Measurements from ENCODE around the gene GAREM2. TPM values are rescaled to one million over a fixed set of nuclear protein-coding genes. Genes with fewer than 3 reads are reported as not detected.

The GAREM2 gene
- total and polyA plus RNA-seq, 4 donors = 0.08 to 0.28 (median 0.16) TPM

- 73% methylated on average over 12 of the region's 12 CpGs for WGBS
- no peaks in the 10 kb centered on the region for H3K4me1 ChIP-seq (ENCODE audit: control insufficient read depth in 4 of 4, insufficient read depth in 4 of 4, low read length in 3 of 4)
These were observed 33.4 kb upstream of the GAREM2 start for GRCh38 chr2:26139269-26140183.

DNA sequence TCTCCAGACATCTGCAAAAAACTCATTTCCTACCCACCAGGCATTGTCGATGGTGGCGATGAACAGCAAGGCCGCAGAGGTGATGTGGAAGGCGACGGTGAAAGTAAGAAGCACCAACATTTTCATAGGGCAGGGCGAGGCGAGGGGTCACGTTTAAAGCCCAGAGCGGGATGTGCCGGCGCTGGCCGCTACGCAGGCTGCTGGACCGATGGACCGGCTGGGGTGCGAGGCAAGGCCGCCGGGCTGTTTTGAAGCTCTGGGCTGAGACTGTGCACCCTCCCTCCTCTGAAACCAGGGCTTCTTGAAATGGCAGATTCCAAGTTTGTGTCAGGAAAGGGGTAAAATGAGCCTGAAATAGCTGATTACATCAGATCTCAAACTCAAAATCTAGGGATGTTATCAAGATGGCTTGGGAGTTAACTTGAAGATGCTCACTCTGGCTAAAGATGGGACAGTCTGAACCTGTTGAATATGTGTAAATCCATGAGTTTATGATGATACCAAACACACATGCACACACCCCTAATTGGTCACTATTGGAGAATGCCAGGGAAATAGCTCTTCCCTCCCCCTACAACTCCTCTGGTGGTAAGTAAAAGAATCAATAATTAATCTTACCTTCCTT lies 31.6 kb upstream of the GAREM2 start:
- Histone ChIP-seq H3K9ac (ENCODE audit: low read depth in 1 of 2, low read length in 2 of 2) (no peak overlapping the region), H3K36me3 (ENCODE audit: control insufficient read depth in 4 of 4, insufficient read depth in 3 of 4, low read depth in 1 of 4, low read length in 3 of 4) (peaks cover 0 to 2% (median 0%) of the 10 kb centered on the region in 4 donors), H3K4me3 (ENCODE audit: low read depth in 1 of 3, low read length in 3 of 3) (no peak overlapping the region), H3K27ac (ENCODE audit: low read depth in 1 of 2, low read length in 2 of 2) (no peak overlapping the region), H3K4me1 (ENCODE audit: control insufficient read depth in 4 of 4, insufficient read depth in 4 of 4, low read length in 3 of 4) (no peaks in the 10 kb centered on the region), H3K27me3 (ENCODE audit: control insufficient read depth in 4 of 4, insufficient read depth in 4 of 4, low read length in 3 of 4) (no peaks in the 10 kb centered on the region), H3K9me3 (ENCODE audit: control insufficient read depth in 4 of 4, low read length in 3 of 4) (no peaks in the 10 kb centered on the region)
- 93% methylated on average over 18 of the region's 18 CpGs for WGBS
- TF ChIP-seq ATF3 (IDR thresholded peaks at IDR 0.05) = no peak
- TF ChIP-seq, protein P1, sequence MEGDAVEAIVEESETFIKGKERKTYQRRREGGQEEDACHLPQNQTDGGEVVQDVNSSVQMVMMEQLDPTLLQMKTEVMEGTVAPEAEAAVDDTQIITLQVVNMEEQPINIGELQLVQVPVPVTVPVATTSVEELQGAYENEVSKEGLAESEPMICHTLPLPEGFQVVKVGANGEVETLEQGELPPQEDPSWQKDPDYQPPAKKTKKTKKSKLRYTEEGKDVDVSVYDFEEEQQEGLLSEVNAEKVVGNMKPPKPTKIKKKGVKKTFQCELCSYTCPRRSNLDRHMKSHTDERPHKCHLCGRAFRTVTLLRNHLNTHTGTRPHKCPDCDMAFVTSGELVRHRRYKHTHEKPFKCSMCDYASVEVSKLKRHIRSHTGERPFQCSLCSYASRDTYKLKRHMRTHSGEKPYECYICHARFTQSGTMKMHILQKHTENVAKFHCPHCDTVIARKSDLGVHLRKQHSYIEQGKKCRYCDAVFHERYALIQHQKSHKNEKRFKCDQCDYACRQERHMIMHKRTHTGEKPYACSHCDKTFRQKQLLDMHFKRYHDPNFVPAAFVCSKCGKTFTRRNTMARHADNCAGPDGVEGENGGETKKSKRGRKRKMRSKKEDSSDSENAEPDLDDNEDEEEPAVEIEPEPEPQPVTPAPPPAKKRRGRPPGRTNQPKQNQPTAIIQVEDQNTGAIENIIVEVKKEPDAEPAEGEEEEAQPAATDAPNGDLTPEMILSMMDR (IDR thresholded peaks at IDR 0.05; ENCODE audit: low read depth, low read length, missing input control) = no peak
- TF ChIP-seq SP1 (IDR thresholded peaks at IDR 0.05) = no peak
- TF ChIP-seq FOXA2 (IDR thresholded peaks at IDR 0.05) = no peak
- TF ChIP-seq EGR1 (IDR thresholded peaks at IDR 0.05; ENCODE audit: low read depth in 2 of 2) = no peak
- no peak for TF ChIP-seq FOXA1 (IDR thresholded peaks at IDR 0.05)
- TF ChIP-seq TAF1 (conservative IDR thresholded peaks at IDR 0.05) = no peak
- TF ChIP-seq ZBTB33 (IDR thresholded peaks at IDR 0.05) = no peak
- no peak for TF ChIP-seq YY1 (IDR thresholded peaks at IDR 0.05)
- no peak for TF ChIP-seq HNF4G (IDR thresholded peaks at IDR 0.05)
- no peak for TF ChIP-seq RAD21 (IDR thresholded peaks at IDR 0.05)
- no peak for TF ChIP-seq NR2F2 (IDR thresholded peaks at IDR 0.05)
- TF ChIP-seq RXRA (IDR thresholded peaks at IDR 0.05) = no peak
- no peak for TF ChIP-seq JUND (IDR thresholded peaks at IDR 0.05)
- no peak for TF ChIP-seq HNF4A (conservative IDR thresholded peaks at IDR 0.05)
- no peak for TF ChIP-seq GABPA (IDR thresholded peaks at IDR 0.05 in 1 of 2, conservative IDR thresholded peaks at IDR 0.05 in 1 of 2)
- TF ChIP-seq MAX (IDR thresholded peaks at IDR 0.05) = no peak
- no peak for TF ChIP-seq REST (IDR thresholded peaks at IDR 0.05)
- no peak for DNase-seq (ENCODE audit: low spot score)

More at GRCh38 chr2:26139269-26140183, 33.4 kb upstream of the GAREM2 start:
- no peak overlapping the region for H3K27ac ChIP-seq (ENCODE audit: low read depth in 1 of 2, low read length in 2 of 2)
- H3K4me3 ChIP-seq (ENCODE audit: low read depth in 1 of 3, low read length in 3 of 3) = no peak overlapping the region
- no peaks in the 10 kb centered on the region for H3K27me3 ChIP-seq (ENCODE audit: control insufficient read depth in 4 of 4, insufficient read depth in 4 of 4, low read length in 3 of 4)
- H3K36me3 ChIP-seq (ENCODE audit: control insufficient read depth in 4 of 4, insufficient read depth in 3 of 4, low read depth in 1 of 4, low read length in 3 of 4) = peaks cover 2 to 14% (median 10%) of the 10 kb centered on the region in 4 donors
- TF ChIP-seq GABPA (IDR thresholded peaks at IDR 0.05 in 1 of 2, conservative IDR thresholded peaks at IDR 0.05 in 1 of 2) (no peak), MAX (IDR thresholded peaks at IDR 0.05) (no peak), EGR1 (IDR thresholded peaks at IDR 0.05; ENCODE audit: low read depth in 2 of 2) (no peak)
- H3K9me3 ChIP-seq (ENCODE audit: control insufficient read depth in 4 of 4, low read length in 3 of 4) = no peaks in the 10 kb centered on the region
- no peak for DNase-seq (ENCODE audit: low spot score)
- H3K9ac ChIP-seq (ENCODE audit: low read depth in 1 of 2, low read length in 2 of 2) = no peak overlapping the region
